Activated gamma-delta T cell treated with Interleukin-2 at 50 U/mL for 16 hours (primary cell): ENCODE data around the gene VKORC1.

ENCODE experiments used
- DNase-seq: peaks from one replicate; pipeline ENCODE4 v3.0.0-alpha.2; 2020

VKORC1 gene

DNA sequence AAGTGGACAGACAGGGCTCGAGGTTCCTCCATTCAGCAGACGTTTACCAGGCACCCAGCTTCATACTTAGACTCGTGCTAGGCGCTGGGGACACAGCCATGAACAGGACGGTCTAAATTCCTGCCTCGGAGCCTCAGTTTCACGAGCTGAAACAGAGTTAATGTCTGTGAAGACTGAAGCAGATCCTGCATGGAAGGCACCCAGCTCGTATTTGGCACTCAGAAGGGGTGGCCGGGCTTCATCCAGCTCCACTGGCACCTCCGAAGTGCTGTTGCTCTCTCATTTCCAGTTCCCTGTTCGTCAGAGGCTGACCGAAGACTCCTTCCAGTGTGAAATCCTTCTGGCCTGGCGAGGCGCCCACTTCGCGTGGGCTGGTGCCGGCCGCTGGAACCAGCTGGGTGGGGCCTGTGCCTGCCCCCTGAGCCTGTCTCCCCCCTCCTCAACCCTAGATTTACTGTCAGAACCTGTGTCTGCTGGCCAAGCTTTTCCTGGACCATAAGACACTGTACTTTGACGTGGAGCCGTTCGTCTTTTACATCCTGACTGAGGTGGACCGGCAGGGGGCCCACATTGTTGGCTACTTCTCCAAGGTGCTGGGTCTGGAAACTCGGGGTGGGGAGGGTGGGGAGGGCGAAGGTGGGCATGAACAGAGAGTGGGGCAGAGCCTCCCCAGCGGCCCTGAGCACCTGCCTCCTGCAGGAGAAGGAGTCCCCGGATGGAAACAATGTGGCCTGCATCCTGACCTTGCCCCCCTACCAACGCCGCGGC lies 35.2 kb upstream of the VKORC1 start:
- no peak for DNase-seq

- DNase-seq = no peak
Observed at GRCh38 chr16:31128711-31129567, 34.3 kb upstream of the VKORC1 start.

DNA sequence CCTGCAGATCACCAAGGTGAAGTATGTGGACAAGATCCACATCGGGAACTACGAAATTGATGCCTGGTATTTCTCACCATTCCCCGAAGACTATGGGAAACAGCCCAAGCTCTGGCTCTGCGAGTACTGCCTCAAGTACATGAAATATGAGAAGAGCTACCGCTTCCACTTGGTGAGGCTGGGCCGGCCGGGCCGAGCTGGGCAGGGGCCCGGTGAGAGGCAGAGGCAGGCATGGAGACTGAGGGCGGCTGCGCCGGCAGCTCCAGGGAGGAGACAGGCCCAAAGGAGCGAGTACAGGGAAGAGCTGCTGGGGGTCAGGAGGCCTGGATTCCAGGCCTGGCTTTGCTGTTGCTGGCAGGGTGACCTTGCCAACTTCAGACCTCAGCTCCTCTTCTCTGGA lies 32.6 kb upstream of the VKORC1 start:
- no peak for DNase-seq

DNA sequence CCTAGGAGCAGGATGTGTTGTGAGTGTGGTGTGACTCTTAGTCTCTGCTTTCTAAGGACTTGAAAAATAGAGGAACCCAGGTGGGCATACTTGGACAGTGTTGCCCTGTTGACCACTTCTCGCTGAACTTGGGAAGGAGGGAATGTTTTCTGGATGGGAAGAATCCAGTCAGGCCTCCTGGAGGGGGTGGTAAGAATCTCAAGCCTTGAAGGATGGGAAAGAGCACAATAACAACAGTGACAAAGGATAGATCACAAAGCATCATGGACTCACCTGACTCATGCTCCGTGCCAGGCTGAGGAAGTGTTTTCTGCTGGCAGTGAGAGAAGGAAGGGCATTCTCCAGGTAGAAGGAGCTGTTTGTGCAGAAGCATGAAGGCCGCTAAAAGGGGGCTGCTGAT lies 31.2 kb upstream of the VKORC1 start:
- DNase-seq = no peak

GRCh38 chr16:31120129-31120528 lies 25.5 kb upstream of the VKORC1 start:
- DNase-seq = no peak

DNA sequence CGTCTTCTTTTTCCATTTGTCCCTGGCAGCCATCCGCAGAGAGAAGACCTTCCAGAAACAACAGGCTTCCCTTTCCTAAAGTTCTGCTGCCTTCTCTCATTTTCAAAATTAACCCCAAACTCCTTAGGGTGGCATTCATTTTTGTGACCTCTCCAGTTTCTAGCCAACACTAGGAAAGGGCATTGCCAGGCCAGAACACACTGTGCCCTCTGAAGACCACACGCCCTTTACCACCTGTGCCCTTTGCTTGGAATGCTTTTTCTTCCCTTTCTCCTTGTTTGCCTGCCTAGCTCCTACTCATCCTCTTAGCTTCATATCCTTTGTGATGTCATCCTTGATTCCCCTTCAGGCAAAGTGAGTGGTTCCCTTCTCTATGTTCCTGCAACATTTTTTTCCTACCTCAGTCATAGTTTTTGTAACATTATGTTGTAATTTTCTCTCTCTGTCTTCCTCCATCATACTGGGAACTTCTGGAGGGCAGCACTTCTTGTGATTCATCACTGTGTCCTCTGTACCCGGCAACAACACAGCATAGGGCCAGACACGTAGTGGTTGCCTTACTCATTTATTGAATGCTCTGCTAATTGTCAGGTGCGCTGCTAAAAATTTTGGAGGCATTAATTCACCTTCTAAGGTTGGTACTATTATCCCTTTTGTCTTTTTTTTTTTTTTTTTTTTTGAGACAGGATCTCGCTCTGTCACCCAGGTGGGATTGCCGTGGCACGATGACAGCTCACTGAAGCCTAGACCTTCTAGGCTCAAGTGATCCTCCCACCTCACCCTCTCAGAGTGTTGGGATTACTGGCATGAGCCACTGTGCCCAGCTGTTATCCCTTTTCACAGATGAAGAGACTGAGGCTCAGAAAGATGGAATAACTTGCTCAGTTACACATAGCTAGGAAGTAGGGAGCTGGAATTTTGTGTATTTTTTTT lies 23.9 kb upstream of the VKORC1 start:
- DNase-seq = no peak

DNA sequence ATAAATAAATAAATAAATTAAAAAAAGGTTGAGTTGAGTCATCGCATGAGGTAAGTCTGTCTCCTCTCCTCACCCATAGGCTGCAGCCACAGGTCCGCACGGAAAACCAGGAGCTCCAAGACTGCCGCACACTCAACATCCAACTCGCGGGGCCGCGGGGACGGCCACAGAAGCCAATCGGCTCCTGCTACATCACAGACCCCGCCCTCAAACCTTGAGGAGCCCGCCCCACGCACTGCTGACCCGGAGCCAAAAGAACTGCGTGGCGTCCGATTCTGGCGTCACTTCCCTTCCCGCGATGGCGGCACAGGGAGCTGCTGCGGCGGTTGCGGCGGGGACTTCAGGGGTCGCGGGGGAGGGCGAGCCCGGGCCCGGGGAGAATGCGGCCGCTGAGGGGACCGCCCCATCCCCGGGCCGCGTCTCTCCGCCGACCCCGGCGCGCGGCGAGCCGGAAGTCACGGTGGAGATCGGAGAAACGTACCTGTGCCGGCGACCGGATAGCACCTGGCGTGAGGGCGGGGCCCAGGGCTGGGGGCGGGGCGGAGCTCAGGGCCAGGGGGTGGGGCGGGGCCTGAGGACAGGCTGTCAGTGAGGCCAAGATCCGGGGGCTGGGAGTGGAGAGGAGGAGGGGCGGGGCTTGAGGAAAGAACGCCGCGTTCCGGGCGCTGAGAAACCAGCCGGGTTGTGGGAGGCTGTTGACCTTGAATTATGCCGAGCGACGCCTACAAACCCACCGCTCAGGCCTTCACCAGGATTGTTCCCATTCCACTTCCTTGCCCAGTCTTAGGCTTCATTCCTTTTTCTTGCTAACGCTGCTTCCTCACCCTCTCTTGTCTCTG lies 23.0 kb upstream of the VKORC1 start, which contains the start of gene KAT8:
Gene KAT8 (plus strand): TSS at position 281 of the 839 bp plus-strand sequence. CDS start 18 bp downstream, at position 299.
- peak; percentile 96 for DNase-seq

GRCh38 chr16:31114468-31114867 lies 19.9 kb upstream of the VKORC1 start:
- no peak for DNase-seq

- no peak for DNase-seq
Observed at GRCh38 chr16:31113121-31114120, 18.8 kb upstream of the VKORC1 start.

GRCh38 chr16:31112711-31113110 lies 18.1 kb upstream of the VKORC1 start:
- no peak for DNase-seq

DNA sequence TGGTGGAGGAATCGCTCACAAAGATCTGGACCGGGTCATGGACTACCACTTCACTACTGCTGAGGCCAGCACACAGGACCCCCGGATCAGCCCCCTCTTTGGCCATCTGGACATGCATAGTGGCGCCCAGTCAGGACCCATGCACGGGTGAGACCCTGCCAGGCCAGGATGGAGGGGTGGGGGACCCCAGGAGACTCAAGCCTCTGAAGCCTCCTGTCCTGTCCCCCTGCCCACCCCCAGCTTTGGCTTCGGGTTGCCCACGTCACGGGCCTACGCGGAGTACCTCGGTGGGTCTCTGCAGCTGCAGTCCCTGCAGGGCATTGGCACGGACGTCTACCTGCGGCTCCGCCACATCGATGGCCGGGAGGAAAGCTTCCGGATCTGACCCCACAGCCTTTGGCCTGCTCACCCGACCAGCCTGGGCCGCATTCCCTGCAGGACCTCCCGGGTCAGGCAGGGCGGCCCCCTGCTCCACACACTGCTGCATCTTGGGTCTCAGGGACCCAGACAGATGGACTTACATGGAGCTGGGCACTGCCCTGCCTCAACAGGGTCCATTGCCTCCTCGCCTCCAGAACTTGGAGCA lies 17.4 kb upstream of the VKORC1 start:
- no peak for DNase-seq

DNA sequence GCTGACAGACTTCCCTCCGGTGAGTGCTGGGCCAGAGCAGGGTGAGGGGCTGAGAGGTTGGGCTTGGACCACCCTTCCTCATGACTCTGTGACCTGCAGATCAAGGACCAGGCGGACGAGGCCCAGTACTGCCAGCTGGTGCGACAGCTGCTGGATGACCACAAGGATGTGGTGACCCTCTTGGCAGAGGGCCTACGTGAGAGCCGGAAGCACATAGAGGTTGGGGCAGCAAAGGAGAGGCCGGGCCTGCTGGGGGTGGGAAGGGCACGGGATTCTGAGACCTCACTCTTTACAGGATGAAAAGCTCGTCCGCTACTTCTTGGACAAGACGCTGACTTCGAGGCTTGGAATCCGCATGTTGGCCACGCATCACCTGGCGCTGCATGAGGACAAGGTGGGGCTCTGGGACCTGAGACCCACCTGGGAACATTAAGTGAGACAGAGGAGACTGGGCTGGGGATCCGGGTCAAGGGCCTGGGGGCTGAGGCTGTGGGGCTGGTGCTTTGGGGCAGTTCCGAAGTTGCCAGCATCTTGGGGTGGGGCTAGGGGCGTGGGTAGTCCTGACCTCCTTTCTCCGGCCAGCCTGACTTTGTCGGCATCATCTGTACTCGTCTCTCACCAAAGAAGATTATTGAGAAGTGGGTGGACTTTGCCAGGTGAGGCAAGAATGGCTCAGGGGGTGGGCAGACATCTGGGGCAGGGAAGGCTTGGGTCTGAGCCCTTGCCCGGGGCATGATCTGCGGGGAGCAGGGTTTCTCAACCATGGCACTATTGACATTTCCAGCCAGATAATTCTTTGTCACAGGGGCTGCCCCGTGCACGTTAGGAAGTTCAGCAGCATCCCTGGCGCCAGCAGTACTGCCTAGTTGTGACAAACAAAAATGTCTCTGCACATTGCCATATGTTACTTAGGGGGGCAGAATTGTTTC lies 15.8 kb upstream of the VKORC1 start:
- DNase-seq = no peak

GRCh38 chr16:31109622-31110021 lies 15.0 kb upstream of the VKORC1 start:
- DNase-seq = no peak

DNA sequence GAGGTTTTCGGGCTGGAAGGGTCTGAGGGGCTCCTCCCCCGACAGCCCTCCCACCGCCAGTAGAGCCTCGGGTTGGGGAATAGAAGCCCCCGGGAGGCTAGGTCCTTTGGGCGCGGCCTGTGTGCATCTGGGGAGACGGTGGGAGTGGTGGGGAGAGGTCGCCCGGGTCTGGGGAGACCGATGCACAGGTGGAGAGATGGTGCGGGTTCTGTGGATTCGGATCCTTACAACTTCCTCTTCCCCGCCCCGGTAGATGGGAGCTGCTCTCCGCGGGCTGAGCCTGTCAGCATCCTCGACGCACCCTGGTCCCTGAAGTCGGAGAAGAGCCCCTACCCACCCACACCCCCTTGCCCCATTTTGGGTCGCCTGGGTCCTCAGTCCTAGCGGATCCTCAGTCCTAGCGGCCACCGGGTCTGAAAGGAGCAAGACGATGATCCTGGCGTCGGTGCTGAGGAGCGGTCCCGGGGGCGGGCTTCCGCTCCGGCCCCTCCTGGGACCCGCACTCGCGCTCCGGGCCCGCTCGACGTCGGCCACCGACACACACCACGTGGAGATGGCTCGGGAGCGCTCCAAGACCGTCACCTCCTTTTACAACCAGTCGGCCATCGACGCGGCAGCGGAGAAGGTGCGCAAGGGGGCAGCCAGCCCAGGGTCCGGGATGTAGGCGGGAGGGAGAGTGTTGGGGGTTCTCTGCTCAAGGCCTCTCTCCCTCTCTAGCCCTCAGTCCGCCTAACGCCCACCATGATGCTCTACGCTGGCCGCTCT lies 14.4 kb upstream of the VKORC1 start:
- DNase-seq = no peak

DNA sequence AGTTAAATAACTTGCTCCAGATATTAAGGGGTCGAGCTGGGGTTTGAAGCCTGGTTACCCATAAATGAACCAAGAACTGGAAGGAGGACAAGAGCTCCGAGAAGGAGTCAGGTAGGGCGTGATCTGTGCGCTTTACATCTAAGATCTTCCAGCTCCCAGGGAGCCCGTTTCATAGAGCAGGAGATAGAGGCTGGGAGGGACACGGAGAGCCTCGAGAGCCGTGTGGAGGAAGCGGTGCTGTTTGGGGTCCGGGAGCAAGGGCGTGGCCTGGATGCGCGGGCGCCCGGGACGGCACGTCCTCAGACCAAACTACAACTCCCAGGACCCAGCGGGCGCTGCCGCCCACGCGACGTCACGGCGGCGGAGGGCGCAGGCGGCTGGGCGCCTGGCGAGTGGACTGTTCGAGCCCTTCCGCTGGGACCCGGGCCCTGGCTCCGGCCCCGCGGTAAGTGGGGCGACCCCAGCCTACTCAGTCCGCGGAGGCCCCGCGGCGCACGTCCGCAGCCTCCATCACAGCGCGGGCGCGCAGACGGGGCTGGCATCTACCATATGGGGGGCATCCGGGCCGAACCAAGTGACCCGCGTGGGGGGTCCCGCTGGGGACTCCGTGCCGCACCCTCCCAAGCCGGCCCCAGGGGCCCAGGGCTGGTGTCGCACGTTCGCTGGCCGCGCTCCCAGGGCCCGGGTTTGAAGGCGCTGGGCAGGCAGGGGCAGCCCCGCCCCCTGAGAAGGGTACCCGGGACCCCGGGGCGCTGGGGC lies 13.6 kb upstream of the VKORC1 start, which contains the start of gene BCKDK:
Gene BCKDK (plus strand): TSS at position 352 of the 759 bp plus-strand sequence. CDS start 838 bp downstream, outside the sequence.
- peak; percentile 47 for DNase-seq

GRCh38 chr16:31107465-31107867 lies 12.9 kb upstream of the VKORC1 start:
- DNase-seq = no peak
